ENCODE data around the gene OSBPL5.
"Not testable (repeated sequence)": the region's sequence is repeated elsewhere in the genome, so short reads cannot be mapped to it uniquely, and the experiment has no call there.

GRCh38 chr11:3113661-3114060, 51.4 kb downstream of the OSBPL5 start:
- not testable (repeated sequence) for TF ChIP-seq POLR2A (IDR thresholded peaks at IDR 0.05); CTCF (IDR thresholded peaks at IDR 0.05 in 8 of 11, conservative IDR thresholded peaks at IDR 0.05 in 3 of 11); POLR2AphosphoS5 (IDR thresholded peaks at IDR 0.05)
